HepG2 (cell line): ENCODE data around the gene ARMH1. TPM values are rescaled to one million over a fixed set of nuclear protein-coding genes. Genes with fewer than 3 reads are reported as not detected.

Experiments used
- CCDC6 ChIP-seq: sonication (generic); formaldehyde crosslinking; IDR thresholded peaks from 2 replicates; pipeline ENCODE4 v1.8.1; 2022; ENCODE audit warnings: mild to moderate bottlenecking, missing genetic modification reagents, moderate library complexity
- CENPX ChIP-seq: sonication (generic); formaldehyde crosslinking; IDR thresholded peaks from 2 replicates; pipeline ENCODE4 v1.9.0; 2021; ENCODE audit warnings: mild to moderate bottlenecking, missing genetic modification reagents, moderate library complexity
- HDAC2 ChIP-seq: sonication (generic); formaldehyde crosslinking; IDR thresholded peaks from 2 replicates; pipeline ENCODE4 v1.4.0; 2020; ENCODE audit warnings: missing genetic modification reagents
- HNRNPUL1 ChIP-seq: fragments of 200-400 bp; formaldehyde crosslinking; IDR thresholded peaks from 2 replicates; pipeline ENCODE4 v1.6.1; 2017; ENCODE audit warnings: low read depth, mild to moderate bottlenecking, low read length, moderate library complexity
- KLF6 ChIP-seq: IDR thresholded peaks from 2 replicates; pipeline ENCODE4 v1.8.0; 2016; ENCODE audit warnings: missing biosample characterization, missing genetic modification reagents
- MEF2D ChIP-seq: sonication (generic); formaldehyde crosslinking; IDR thresholded peaks from 2 replicates; pipeline ENCODE4 v1.5.1; 2020; ENCODE audit warnings: mild to moderate bottlenecking, missing genetic modification reagents
- SMARCE1 ChIP-seq: fragments of 450-650 bp; IDR thresholded peaks from 2 replicates; pipeline ENCODE4 v1.6.1; 2017; ENCODE audit warnings: borderline replicate concordance
- TCF7L2 ChIP-seq: IDR thresholded peaks from 2 replicates; pipeline ENCODE4 v1.6.1; 2011; ENCODE audit warnings: mild to moderate bottlenecking, low read depth, low read length, moderate library complexity
- XRCC5 ChIP-seq: fragments of 200-400 bp; formaldehyde crosslinking; optimal IDR thresholded peaks from 2 replicates; pipeline ENCODE3; 2017; ENCODE audit warnings: mild to moderate bottlenecking, low read length
- ZKSCAN5 ChIP-seq: sonication (generic); formaldehyde crosslinking; IDR thresholded peaks from 2 replicates; pipeline ENCODE4 v1.5.1; 2020; ENCODE audit warnings: mild to moderate bottlenecking, missing genetic modification reagents
- ZNF430 ChIP-seq: sonication (generic); formaldehyde crosslinking; IDR thresholded peaks from 2 replicates; pipeline ENCODE4 v1.9.0; 2021; ENCODE audit warnings: mild to moderate bottlenecking, missing genetic modification reagents
- ZNF556 ChIP-seq: sonication (generic); formaldehyde crosslinking; IDR thresholded peaks from 2 replicates; pipeline ENCODE4 v1.4.0; 2020; ENCODE audit warnings: mild to moderate bottlenecking, missing genetic modification reagents, borderline replicate concordance
- ZNF572 ChIP-seq: sonication (generic); formaldehyde crosslinking; IDR thresholded peaks from 2 replicates; pipeline ENCODE4 v1.5.1; 2020; ENCODE audit warnings: mild to moderate bottlenecking, missing genetic modification reagents
- ZNF703 ChIP-seq: sonication (generic); formaldehyde crosslinking; IDR thresholded peaks from 2 replicates; pipeline ENCODE4 v1.5.1; 2020; ENCODE audit warnings: missing genetic modification reagents, mild to moderate bottlenecking, moderate library complexity, borderline replicate concordance
- ZNF891 ChIP-seq: sonication (generic); formaldehyde crosslinking; IDR thresholded peaks from 2 replicates; pipeline ENCODE4 v1.5.0; 2020; ENCODE audit warnings: mild to moderate bottlenecking, missing genetic modification reagents
- polyA plus RNA-seq, 8 experiments: library from polyadenylated mRNA; depleted of rRNA in 3 of 8; stranded (reverse) in 7 of 8; unstranded in 1 of 8; fragments of >200 nt; fragmentation: Illumina TruSeq in 4 of 8; extraction: Trizol in 4 of 8; gene quantifications; 2 replicates each; pipeline versions ENCODE4 v1.2.1 to v1.2.3, GENCODE V29; 2011 to 2016; ENCODE audit warnings: low read depth in 4 of 8, missing spikeins in 1 of 8, mixed read lengths in 1 of 8; ENCODE audit not compliant: insufficient read depth in 1 of 8
- total RNA-seq, 5 experiments: library from RNA; depleted of rRNA; stranded (reverse); fragments of >200 nt; fragmentation: Illumina TruSeq; extraction: Trizol; gene quantifications; 2 replicates each; pipeline ENCODE4 v1.2.3, GENCODE V29; 2016; ENCODE audit warnings: low read depth in 1 of 5
- TF ChIP-seq, protein P1 (sequence below): sonication (generic); formaldehyde crosslinking; IDR thresholded peaks from 2 replicates; pipeline ENCODE4 v1.5.0; 2020; ENCODE audit warnings: mild to moderate bottlenecking, missing genetic modification reagents
- TF ChIP-seq, protein P2 (sequence below): sonication (generic); formaldehyde crosslinking; IDR thresholded peaks from 2 replicates; pipeline ENCODE4 v1.5.0; 2020; ENCODE audit warnings: missing genetic modification reagents
- TF ChIP-seq, protein P3 (sequence below): sonication (generic); formaldehyde crosslinking; IDR thresholded peaks from 2 replicates; pipeline ENCODE4 v1.8.1; 2023; ENCODE audit warnings: mild to moderate bottlenecking, missing genetic modification reagents
- TF ChIP-seq, protein P4 (sequence below): sonication (generic); formaldehyde crosslinking; IDR thresholded peaks from 2 replicates; pipeline ENCODE4 v1.9.0; 2021; ENCODE audit warnings: missing genetic modification reagents, borderline replicate concordance
- TF ChIP-seq, protein P5 (sequence below): sonication (generic); formaldehyde crosslinking; IDR thresholded peaks from 2 replicates; pipeline ENCODE4 v1.4.0; 2020; ENCODE audit warnings: missing genetic modification reagents, borderline replicate concordance

ARMH1 gene
- total and polyA plus RNA-seq, 2 of the 13 experiments (the other 11 are each of a cell fraction or from before 2014, with no cell fraction given), result 0.69 TPM; not detected in 1

DNA sequence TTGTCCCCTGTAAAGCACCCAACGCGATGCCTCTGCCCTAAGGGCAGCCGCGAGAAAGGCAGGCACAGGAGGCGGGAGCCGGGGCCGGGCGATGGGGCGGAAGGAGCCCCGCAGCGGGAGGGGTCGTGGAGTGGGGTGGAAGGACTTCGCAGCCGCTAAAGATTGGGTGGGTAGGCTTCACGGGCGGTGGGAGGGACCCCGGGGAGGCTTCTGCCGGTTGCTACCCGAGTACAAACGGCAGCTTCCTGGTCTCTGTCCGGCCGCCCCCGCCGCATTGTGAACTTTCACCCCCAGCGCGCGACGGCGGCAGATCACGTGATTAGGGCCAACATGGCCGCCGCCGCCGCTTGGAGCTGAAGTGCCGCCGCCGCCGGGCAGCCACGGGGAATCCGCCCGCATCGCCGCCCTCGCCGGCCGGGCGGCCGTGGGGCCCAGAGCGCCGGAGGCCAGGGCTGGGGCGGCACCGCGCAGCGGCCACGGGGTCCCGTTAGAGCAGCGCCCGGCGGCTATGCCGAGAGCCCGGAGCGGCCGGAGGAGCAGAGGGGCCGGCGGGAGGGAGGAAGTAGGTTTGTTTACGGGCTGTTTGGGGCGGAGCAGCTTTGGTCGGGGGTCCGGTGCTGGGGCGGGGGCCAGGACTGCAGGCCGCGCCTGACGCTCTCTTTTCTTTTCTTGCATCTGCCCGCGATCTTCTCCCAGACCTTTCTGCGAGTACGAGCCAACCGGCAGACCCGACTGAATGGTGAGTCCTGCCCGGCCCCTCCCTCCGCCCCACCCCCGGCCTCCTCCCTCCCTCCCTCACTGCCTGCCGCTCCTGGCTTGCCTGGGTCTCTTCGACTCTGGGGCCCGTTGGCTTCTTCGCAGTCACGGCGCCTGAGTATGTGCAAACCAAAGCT lies 42.6 kb upstream of the ARMH1 start (continued):
- TF ChIP-seq CCDC6 (CRISPR knock-in tag), result peak; percentile 86
- TF ChIP-seq, protein P1, sequence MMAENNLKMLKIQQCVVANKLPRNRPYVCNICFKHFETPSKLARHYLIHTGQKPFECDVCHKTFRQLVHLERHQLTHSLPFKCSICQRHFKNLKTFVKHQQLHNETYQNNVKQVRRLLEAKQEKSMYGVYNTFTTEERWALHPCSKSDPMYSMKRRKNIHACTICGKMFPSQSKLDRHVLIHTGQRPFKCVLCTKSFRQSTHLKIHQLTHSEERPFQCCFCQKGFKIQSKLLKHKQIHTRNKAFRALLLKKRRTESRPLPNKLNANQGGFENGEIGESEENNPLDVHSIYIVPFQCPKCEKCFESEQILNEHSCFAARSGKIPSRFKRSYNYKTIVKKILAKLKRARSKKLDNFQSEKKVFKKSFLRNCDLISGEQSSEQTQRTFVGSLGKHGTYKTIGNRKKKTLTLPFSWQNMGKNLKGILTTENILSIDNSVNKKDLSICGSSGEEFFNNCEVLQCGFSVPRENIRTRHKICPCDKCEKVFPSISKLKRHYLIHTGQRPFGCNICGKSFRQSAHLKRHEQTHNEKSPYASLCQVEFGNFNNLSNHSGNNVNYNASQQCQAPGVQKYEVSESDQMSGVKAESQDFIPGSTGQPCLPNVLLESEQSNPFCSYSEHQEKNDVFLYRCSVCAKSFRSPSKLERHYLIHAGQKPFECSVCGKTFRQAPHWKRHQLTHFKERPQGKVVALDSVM (CRISPR knock-in tag), result peak; percentile 16; the same call in 1 of the 2 replicates
- no peak for TF ChIP-seq TCF7L2
- TF ChIP-seq, protein P2, sequence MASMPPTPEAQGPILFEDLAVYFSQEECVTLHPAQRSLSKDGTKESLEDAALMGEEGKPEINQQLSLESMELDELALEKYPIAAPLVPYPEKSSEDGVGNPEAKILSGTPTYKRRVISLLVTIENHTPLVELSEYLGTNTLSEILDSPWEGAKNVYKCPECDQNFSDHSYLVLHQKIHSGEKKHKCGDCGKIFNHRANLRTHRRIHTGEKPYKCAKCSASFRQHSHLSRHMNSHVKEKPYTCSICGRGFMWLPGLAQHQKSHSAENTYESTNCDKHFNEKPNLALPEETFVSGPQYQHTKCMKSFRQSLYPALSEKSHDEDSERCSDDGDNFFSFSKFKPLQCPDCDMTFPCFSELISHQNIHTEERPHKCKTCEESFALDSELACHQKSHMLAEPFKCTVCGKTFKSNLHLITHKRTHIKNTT, result no peak
- no peak for TF ChIP-seq CENPX
- no peak for TF ChIP-seq SMARCE1
- TF ChIP-seq ZNF891, result no peak; the same call in 1 of the 2 replicates
- no peak for TF ChIP-seq HDAC2
- TF ChIP-seq, protein P3, sequence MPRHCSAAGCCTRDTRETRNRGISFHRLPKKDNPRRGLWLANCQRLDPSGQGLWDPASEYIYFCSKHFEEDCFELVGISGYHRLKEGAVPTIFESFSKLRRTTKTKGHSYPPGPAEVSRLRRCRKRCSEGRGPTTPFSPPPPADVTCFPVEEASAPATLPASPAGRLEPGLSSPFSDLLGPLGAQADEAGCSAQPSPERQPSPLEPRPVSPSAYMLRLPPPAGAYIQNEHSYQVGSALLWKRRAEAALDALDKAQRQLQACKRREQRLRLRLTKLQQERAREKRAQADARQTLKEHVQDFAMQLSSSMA (CRISPR knock-in tag), result peak; percentile 60; the same call in 1 of the 2 replicates
- peak; percentile 19; the same call in 1 of the 2 replicates for TF ChIP-seq MEF2D (CRISPR knock-in tag)
- TF ChIP-seq ZKSCAN5 (CRISPR knock-in tag), result no peak
- no peak for TF ChIP-seq KLF6
- TF ChIP-seq, protein P4, sequence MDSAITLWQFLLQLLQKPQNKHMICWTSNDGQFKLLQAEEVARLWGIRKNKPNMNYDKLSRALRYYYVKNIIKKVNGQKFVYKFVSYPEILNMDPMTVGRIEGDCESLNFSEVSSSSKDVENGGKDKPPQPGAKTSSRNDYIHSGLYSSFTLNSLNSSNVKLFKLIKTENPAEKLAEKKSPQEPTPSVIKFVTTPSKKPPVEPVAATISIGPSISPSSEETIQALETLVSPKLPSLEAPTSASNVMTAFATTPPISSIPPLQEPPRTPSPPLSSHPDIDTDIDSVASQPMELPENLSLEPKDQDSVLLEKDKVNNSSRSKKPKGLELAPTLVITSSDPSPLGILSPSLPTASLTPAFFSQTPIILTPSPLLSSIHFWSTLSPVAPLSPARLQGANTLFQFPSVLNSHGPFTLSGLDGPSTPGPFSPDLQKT, result no peak
- TF ChIP-seq ZNF572, result no peak
- TF ChIP-seq ZNF703 (CRISPR knock-in tag), result no peak; the same call in 1 of the 2 replicates
- no peak for TF ChIP-seq HNRNPUL1
- TF ChIP-seq ZNF430, result peak; percentile 37; the same call in 1 of the 2 replicates
- peak; percentile 17 for TF ChIP-seq XRCC5
- TF ChIP-seq, protein P5, sequence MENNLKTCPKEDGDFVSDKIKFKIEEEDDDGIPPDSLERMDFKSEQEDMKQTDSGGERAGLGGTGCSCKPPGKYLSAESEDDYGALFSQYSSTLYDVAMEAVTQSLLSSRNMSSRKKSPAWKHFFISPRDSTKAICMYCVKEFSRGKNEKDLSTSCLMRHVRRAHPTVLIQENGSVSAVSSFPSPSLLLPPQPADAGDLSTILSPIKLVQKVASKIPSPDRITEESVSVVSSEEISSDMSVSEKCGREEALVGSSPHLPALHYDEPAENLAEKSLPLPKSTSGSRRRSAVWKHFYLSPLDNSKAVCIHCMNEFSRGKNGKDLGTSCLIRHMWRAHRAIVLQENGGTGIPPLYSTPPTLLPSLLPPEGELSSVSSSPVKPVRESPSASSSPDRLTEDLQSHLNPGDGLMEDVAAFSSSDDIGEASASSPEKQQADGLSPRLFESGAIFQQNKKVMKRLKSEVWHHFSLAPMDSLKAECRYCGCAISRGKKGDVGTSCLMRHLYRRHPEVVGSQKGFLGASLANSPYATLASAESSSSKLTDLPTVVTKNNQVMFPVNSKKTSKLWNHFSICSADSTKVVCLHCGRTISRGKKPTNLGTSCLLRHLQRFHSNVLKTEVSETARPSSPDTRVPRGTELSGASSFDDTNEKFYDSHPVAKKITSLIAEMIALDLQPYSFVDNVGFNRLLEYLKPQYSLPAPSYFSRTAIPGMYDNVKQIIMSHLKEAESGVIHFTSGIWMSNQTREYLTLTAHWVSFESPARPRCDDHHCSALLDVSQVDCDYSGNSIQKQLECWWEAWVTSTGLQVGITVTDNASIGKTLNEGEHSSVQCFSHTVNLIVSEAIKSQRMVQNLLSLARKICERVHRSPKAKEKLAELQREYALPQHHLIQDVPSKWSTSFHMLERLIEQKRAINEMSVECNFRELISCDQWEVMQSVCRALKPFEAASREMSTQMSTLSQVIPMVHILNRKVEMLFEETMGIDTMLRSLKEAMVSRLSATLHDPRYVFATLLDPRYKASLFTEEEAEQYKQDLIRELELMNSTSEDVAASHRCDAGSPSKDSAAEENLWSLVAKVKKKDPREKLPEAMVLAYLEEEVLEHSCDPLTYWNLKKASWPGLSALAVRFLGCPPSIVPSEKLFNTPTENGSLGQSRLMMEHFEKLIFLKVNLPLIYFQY (CRISPR knock-in tag), result no peak
- peak; percentile 68; the same call in 1 of the 2 replicates for TF ChIP-seq ZNF556 (CRISPR knock-in tag)
